Epithelial cell of proximal tubule (primary cell): ENCODE measurements around the gene PDXP. TPM values are rescaled to one million over a fixed set of nuclear protein-coding genes. Genes with fewer than 3 reads are reported as not detected.

Source experiments
- total RNA-seq: library from RNA; depleted of rRNA; stranded (reverse); fragments of >200 nt; gene quantifications from 2 replicates; pipeline ENCODE4 v1.2.3, GENCODE V29; 2015

Gene PDXP
- total RNA-seq, 1 donor from 2014 or later: 21.0 TPM

Other genes with a start within 250 kb of the PDXP start
- 4.6 and 11.7 TPM in 2 replicates for gene ELFN2, start 231.2 kb upstream of the PDXP start, total RNA-seq
- gene MFNG, start 172.3 kb upstream of the PDXP start, total RNA-seq: 0.07 TPM in 1 of 2 replicates, not detected in the other
- gene CARD10, start 139.3 kb upstream of the PDXP start, total RNA-seq: 60.0 and 63.8 TPM in 2 replicates
- gene CDC42EP1, start 98.2 kb upstream of the PDXP start, total RNA-seq: 102 and 110 TPM in 2 replicates
- not detected in 2 replicates for gene LGALS2, start 78.6 kb upstream of the PDXP start, total RNA-seq
- 43.8 and 49.6 TPM in 2 replicates for gene GGA1, start 49.9 kb upstream of the PDXP start, total RNA-seq
- gene SH3BP1, start 19.1 kb upstream of the PDXP start, total RNA-seq: 15.1 and 25.0 TPM in 2 replicates
- gene LGALS1, start 16.9 kb downstream of the PDXP start, total RNA-seq: 1,711 and 1,833 TPM in 2 replicates
- 18.2 and 47.9 TPM in 2 replicates for gene NOL12, start 27.6 kb downstream of the PDXP start, total RNA-seq
- 75.1 and 82.2 TPM in 2 replicates for gene TRIOBP, start 38.3 kb downstream of the PDXP start, total RNA-seq
- 29.1 and 36.0 TPM in 2 replicates for gene GCAT, start 149.2 kb downstream of the PDXP start, total RNA-seq
- gene GALR3, start 164.7 kb downstream of the PDXP start, total RNA-seq: not detected in 2 replicates
- 38.6 and 41.9 TPM in 2 replicates for gene ANKRD54, start 185.6 kb downstream of the PDXP start, total RNA-seq
- gene EIF3L, start 190.7 kb downstream of the PDXP start, total RNA-seq: 333 and 418 TPM in 2 replicates
- 74.8 and 79.2 TPM in 2 replicates for gene MICALL1, start 247.6 kb downstream of the PDXP start, total RNA-seq